ENCODE measurements around the gene PLCB2. TPM values are rescaled to one million over a fixed set of nuclear protein-coding genes. Genes with fewer than 3 reads are reported as not detected.

The PLCB2 gene
- total and polyA plus RNA-seq, 2 donors (not counting 3 experiments of a cell fraction or from before 2014, with no cell fraction given): 1.5 to 1.6 TPM

DNA sequence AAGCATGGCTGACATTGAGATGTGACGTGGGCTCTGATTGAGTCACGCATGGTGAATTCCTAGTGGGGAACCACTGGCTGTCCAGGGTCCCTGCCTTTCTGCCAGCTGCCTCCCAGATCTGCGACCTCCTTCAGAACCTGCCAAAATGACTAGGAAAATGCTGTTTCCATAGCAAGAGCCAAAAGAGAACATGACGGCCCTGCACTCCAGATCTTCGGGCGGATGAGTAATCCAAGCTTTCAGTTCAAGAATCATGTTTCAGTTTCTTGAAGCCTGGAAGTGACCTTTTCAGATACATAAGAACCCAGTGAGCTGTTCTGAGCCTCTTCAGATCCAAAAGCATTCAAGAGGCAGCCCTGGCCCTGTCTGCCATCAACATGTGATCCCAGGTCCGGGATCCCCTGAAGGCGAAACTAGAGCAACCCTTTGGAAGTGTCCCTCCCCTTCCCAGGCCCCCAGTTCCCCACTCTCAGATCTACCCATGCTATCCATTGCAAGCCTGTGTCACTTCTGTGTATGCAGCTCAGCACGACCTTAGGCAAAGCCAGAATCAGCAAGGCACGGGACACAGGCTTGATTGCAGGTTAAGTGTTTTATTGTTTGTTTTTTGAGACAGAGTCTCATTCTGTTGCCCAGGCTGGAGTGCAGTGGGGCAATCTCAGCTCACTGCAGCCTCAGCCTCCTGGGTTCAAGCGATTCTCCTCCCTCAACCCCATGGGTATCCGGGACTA, 44.5 kb downstream of the PLCB2 start:
- Histone ChIP-seq H3K9ac (replicated peaks; ENCODE audit: extremely low read depth, insufficient read depth, low read length) (no peak overlapping the region), H2AFZ (ENCODE audit: low read depth, low read length) (no peak overlapping the region), H3K4me1 (ENCODE audit: control insufficient read depth, extremely low read depth, insufficient read depth, low read length) (peaks cover 9% of the 10 kb centered on the region), H3K27ac (ENCODE audit: insufficient read depth, low read depth, low read length) (no peak overlapping the region), H3K4me2 (ENCODE audit: insufficient read depth, low read length) (no peak overlapping the region), H3K9me1 (replicated peaks; ENCODE audit: control insufficient read depth, extremely low read depth, insufficient read depth, low read length) (no peaks in the 10 kb centered on the region), H3K79me2 (ENCODE audit: control insufficient read depth, insufficient read depth, low read length) (no peaks in the 10 kb centered on the region), H4K20me1 (replicated peaks; ENCODE audit: control insufficient read depth, extremely low read depth, insufficient read depth, low read length) (no peaks in the 10 kb centered on the region), H3K27me3 (ENCODE audit: control insufficient read depth in 2 of 2, insufficient read depth in 2 of 2, low read length in 2 of 2) (peaks cover 3 to 7% of the 10 kb centered on the region in 2 experiments), H3K9me3 (replicated peaks; ENCODE audit: control insufficient read depth, insufficient read depth, low read length) (no peaks in the 10 kb centered on the region), H3K36me3 (ENCODE audit: control insufficient read depth in 2 of 2, extremely low read depth in 1 of 2, insufficient read depth in 2 of 2, low read length in 2 of 2) (no peaks in the 10 kb centered on the region), H3K4me3 (replicated peaks in 1 of 3; ENCODE audit: insufficient read depth in 1 of 3, low read depth in 1 of 3, low read length in 3 of 3) (no peak overlapping the region)
- no peak for DNase-seq (ENCODE audit: low read depth, low spot score)
- dilution Hi-C loops (cut with MboI; ENCODE audit: extremely low pct_ligation_motif_present, low sequenced_read_pairs) (no loop called here), intact Hi-C loops (cut with micrococcal nuclease) (no loop called here)
- CTCF ChIA-PET: interaction anchor here (1.0 to 20.1 kb wide), 7 partner anchors 9 to 75 kb away, joined by 3 to 879 read pairs (median 3); partner anchors contain the start of gene ANKRD63
- no peak for FAIRE-seq
- no peak for TF ChIP-seq FOS (IDR thresholded peaks at IDR 0.05; ENCODE audit: borderline replicate concordance, insufficient read depth, low read length)
- no peak for TF ChIP-seq POLR2AphosphoS5 (IDR thresholded peaks at IDR 0.05; ENCODE audit: insufficient read depth, low read depth, low read length)
- TF ChIP-seq MYC (IDR thresholded peaks at IDR 0.05; ENCODE audit: low read depth, low read length): no peak
- TF ChIP-seq POLR2A (IDR thresholded peaks at IDR 0.05; ENCODE audit: low read depth, low read length): no peak
- TF ChIP-seq JUN (IDR thresholded peaks at IDR 0.05; ENCODE audit: borderline replicate concordance, insufficient read depth, insufficient read length, low read depth): no peak
- no peak for TF ChIP-seq GATA2 (IDR thresholded peaks at IDR 0.05; ENCODE audit: insufficient read depth, insufficient read length, low read depth, low read length)
- TF ChIP-seq EZH2 (IDR thresholded peaks at IDR 0.05; ENCODE audit: borderline replicate concordance, low read depth, low read length, severe bottlenecking): no peak
- TF ChIP-seq, protein P1, sequence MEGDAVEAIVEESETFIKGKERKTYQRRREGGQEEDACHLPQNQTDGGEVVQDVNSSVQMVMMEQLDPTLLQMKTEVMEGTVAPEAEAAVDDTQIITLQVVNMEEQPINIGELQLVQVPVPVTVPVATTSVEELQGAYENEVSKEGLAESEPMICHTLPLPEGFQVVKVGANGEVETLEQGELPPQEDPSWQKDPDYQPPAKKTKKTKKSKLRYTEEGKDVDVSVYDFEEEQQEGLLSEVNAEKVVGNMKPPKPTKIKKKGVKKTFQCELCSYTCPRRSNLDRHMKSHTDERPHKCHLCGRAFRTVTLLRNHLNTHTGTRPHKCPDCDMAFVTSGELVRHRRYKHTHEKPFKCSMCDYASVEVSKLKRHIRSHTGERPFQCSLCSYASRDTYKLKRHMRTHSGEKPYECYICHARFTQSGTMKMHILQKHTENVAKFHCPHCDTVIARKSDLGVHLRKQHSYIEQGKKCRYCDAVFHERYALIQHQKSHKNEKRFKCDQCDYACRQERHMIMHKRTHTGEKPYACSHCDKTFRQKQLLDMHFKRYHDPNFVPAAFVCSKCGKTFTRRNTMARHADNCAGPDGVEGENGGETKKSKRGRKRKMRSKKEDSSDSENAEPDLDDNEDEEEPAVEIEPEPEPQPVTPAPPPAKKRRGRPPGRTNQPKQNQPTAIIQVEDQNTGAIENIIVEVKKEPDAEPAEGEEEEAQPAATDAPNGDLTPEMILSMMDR (IDR thresholded peaks at IDR 0.05; ENCODE audit: extremely low read depth in 1 of 2, insufficient read depth in 1 of 2, low read depth in 1 of 2, low read length in 2 of 2): no peak
- TF ChIP-seq, protein P2, sequence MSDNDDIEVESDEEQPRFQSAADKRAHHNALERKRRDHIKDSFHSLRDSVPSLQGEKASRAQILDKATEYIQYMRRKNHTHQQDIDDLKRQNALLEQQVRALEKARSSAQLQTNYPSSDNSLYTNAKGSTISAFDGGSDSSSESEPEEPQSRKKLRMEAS (IDR thresholded peaks at IDR 0.05; ENCODE audit: insufficient read depth, insufficient read length): no peak
- POLR2A ChIA-PET: no interaction called here
- no TSS peak for BruUV-seq (replicated peaks)

Data from endothelial cell of umbilical vein (primary cell).